Astrocyte (in vitro differentiated cells and primary cell): ENCODE measurements around the gene E2F1. TPM values are rescaled to one million over a fixed set of nuclear protein-coding genes. Genes with fewer than 3 reads are reported as not detected.

Experiments
- DNase-seq: peaks from one replicate; pipeline ENCODE4 v3.0.0-alpha.2; 2010; ENCODE audit warnings: low read depth
- FAIRE-seq: peaks from 2 replicates; lab custom pipeline; 2011; peaks lifted over from hg19 to GRCh38; lab: Jason Lieb, UNC
- H2AFZ ChIP-seq: 2 replicates; pipeline ENCODE4 v1.6.0; 2012; ENCODE audit warnings: low read depth, low read length, inconsistent platforms
- H3K27ac ChIP-seq: 2 replicates; pipeline ENCODE4 v1.5.1; 2011; ENCODE audit warnings: low read depth, low read length, inconsistent platforms
- H3K27me3 ChIP-seq: 2 replicates; pipeline ENCODE4 v1.6.0; 2011; ENCODE audit warnings: low read length, inconsistent platforms; ENCODE audit not compliant: insufficient read depth
- H3K36me3 ChIP-seq: 2 replicates; pipeline ENCODE4 v1.5.1; 2011; ENCODE audit warnings: low read length, inconsistent platforms; ENCODE audit not compliant: insufficient read depth
- H3K4me1 ChIP-seq: 2 replicates; pipeline ENCODE4 v1.5.1; 2011; ENCODE audit warnings: low read length, inconsistent platforms; ENCODE audit not compliant: insufficient read depth
- H3K4me2 ChIP-seq: 2 replicates; pipeline ENCODE4 v1.6.0; 2012; ENCODE audit warnings: low read length, inconsistent platforms
- H3K4me3 ChIP-seq: 2 replicates; pipeline ENCODE4 v1.5.1; 2011; ENCODE audit warnings: low read depth, mild to moderate bottlenecking, low read length, inconsistent platforms; ENCODE audit not compliant: insufficient read depth
- H3K79me2 ChIP-seq: 2 replicates; pipeline ENCODE4 v1.6.0; 2012; ENCODE audit warnings: mild to moderate bottlenecking, low read length, inconsistent platforms; ENCODE audit not compliant: insufficient read depth
- H3K9ac ChIP-seq: 2 replicates; pipeline ENCODE4 v1.6.0; 2012; ENCODE audit warnings: mild to moderate bottlenecking, low read length, inconsistent platforms
- H3K9me3 ChIP-seq: 2 replicates; pipeline ENCODE4 v1.5.1; 2012; ENCODE audit warnings: low read depth, mild to moderate bottlenecking, low read length, inconsistent platforms; ENCODE audit not compliant: insufficient read depth
- H4K20me1 ChIP-seq: 2 replicates; pipeline ENCODE4 v1.6.0; 2012; ENCODE audit warnings: low read length, inconsistent platforms; ENCODE audit not compliant: insufficient read depth
- H3K27ac Mint-ChIP-seq: one replicate; pipeline ENCODE4 v1.8.0; 2021; ENCODE audit warnings: mild to moderate bottlenecking, mixed read lengths; ENCODE audit not compliant: unreplicated experiment
- H3K27me3 Mint-ChIP-seq: one replicate; pipeline ENCODE4 v1.8.0; 2021; ENCODE audit warnings: low read depth, mixed read lengths; ENCODE audit not compliant: unreplicated experiment
- H3K36me3 Mint-ChIP-seq: one replicate; pipeline ENCODE4 v1.8.0; 2021; ENCODE audit warnings: low read depth, mixed read lengths; ENCODE audit not compliant: unreplicated experiment
- H3K4me1 Mint-ChIP-seq: one replicate; pipeline ENCODE4 v1.8.0; 2021; ENCODE audit warnings: low read depth, mixed read lengths; ENCODE audit not compliant: unreplicated experiment
- H3K4me3 Mint-ChIP-seq: one replicate; pipeline ENCODE4 v1.8.0; 2021; ENCODE audit warnings: mild to moderate bottlenecking, moderate library complexity, mixed read lengths; ENCODE audit not compliant: unreplicated experiment
- H3K9me3 Mint-ChIP-seq: one replicate; pipeline ENCODE4 v1.8.0; 2021; ENCODE audit warnings: mild to moderate bottlenecking, mixed read lengths; ENCODE audit not compliant: unreplicated experiment
- CTCF ChIP-seq: IDR thresholded peaks from 2 replicates; pipeline ENCODE4 v1.5.1; 2011; ENCODE audit warnings: low read depth, mild to moderate bottlenecking, inconsistent platforms, low read length, moderate library complexity; ENCODE audit not compliant: insufficient read depth
- EZH2 ChIP-seq: IDR thresholded peaks from 2 replicates; pipeline ENCODE4 v1.6.1; 2012; ENCODE audit warnings: mild to moderate bottlenecking, low read length, inconsistent platforms; ENCODE audit not compliant: insufficient read depth
- total RNA-seq: library from RNA; stranded (reverse); gene quantifications from 2 replicates; pipeline ENCODE4 v1.2.1, GENCODE V29; 2021

Gene E2F1
- total RNA-seq, 1 donor from 2014 or later: 2.3 TPM

GRCh38 chr20:33653900-33654596, 32.1 kb downstream of the E2F1 start:
- H3K4me2 ChIP-seq: no peak overlapping the region
- no peaks in the 10 kb centered on the region for H3K4me1 ChIP-seq
- no peaks in the 10 kb centered on the region for H3K9me3 ChIP-seq
- no peaks in the 10 kb centered on the region for H3K9me3 Mint-ChIP-seq
- no peaks in the 10 kb centered on the region for H3K36me3 Mint-ChIP-seq
- H3K27me3 ChIP-seq: peaks cover 2% of the 10 kb centered on the region
- H3K4me1 Mint-ChIP-seq: peaks cover 2% of the 10 kb centered on the region
- FAIRE-seq (no peak), DNase-seq (no peak)
- H3K4me3 ChIP-seq: no peak overlapping the region
- no peak overlapping the region for H3K9ac ChIP-seq
- H3K79me2 ChIP-seq: no peaks in the 10 kb centered on the region
- peaks cover 16% of the 10 kb centered on the region for H4K20me1 ChIP-seq
- H3K4me3 Mint-ChIP-seq: no peak overlapping the region
- H3K27ac ChIP-seq: no peak overlapping the region
- no peak overlapping the region for H2AFZ ChIP-seq
- TF ChIP-seq EZH2: no peak
- H3K27ac Mint-ChIP-seq: no peak overlapping the region
- H3K36me3 ChIP-seq: no peaks in the 10 kb centered on the region
- H3K27me3 Mint-ChIP-seq: peaks cover 3% of the 10 kb centered on the region

DNA sequence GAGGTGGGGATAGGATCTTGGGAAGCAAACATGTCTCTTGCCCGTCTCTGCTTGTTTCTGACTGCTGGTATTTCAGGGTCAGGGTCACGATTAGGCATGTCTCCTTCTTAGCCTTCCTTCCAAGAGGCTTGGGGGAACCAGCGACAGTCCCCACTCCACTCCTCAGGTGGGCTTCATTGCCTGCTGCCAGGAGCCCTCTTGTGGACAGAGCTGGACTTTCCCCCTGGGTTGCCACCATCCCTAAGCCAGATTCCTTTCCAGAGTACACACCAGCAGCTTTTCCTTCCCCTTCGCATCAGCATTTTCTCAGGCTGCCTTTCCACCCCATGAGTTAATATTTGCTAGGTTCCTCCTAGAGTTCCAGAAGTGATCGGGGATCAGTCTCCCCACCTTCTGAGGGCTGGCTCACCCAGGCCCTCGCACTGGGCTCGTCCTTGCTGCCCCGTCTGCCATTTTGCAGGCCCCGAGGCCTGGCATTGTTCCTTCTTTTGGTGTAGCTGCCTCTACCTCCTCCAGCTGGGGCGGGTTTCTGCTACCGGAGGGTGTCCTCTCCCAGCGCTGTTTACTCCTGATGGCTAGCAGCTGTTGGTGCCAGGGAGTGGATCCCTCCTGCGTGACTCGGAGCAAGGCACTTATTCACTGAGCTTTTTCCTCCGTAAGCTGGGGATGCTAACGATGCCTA, 32.8 kb downstream of the E2F1 start:
- H3K27ac ChIP-seq: no peak overlapping the region
- FAIRE-seq (no peak), DNase-seq (no peak)
- Mint-ChIP-seq H3K36me3 (no peaks in the 10 kb centered on the region), H3K4me1 (peaks cover 2% of the 10 kb centered on the region), H3K9me3 (no peaks in the 10 kb centered on the region), H3K4me3 (no peak overlapping the region), H3K27ac (no peak overlapping the region), H3K27me3 (peaks cover 3% of the 10 kb centered on the region)
- H3K9me3 ChIP-seq: no peaks in the 10 kb centered on the region
- H3K27me3 ChIP-seq: peaks cover 2% of the 10 kb centered on the region
- H3K4me1 ChIP-seq: peaks cover 6% of the 10 kb centered on the region
- no peak overlapping the region for H2AFZ ChIP-seq
- no peak overlapping the region for H3K9ac ChIP-seq
- no peaks in the 10 kb centered on the region for H3K36me3 ChIP-seq
- TF ChIP-seq EZH2 (no peak), CTCF (peak; percentile 78)
- no peak overlapping the region for H3K4me2 ChIP-seq
- H4K20me1 ChIP-seq: peaks cover 22% of the 10 kb centered on the region
- H3K4me3 ChIP-seq: no peak overlapping the region
- H3K79me2 ChIP-seq: no peaks in the 10 kb centered on the region

DNA sequence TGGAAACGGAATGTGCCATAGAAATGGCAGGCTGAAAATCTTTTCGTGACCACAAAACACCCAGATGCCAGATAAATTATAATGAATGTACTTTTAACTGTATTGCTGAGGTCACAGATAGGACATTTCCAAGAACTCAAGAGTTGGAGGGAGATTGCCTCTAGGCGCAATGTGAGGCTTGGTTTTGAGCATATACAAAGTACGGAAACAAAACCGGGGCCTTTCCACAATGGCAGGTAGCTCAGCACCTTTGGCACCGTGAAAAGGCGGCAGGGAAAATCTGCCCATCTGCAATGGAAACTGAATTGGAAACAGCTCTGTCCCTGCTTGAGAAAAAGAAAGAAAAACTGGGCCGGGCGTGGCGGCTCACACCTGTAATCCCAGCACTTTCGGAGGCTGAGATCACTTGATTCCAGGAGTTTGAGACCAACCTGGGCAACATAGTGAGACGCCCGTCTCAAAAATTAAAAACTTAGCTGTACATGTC, 34.6 kb downstream of the E2F1 start:
- no peak overlapping the region for H3K27ac ChIP-seq
- no peak overlapping the region for H3K9ac ChIP-seq
- no peak overlapping the region for H3K4me3 ChIP-seq
- no peaks in the 10 kb centered on the region for H3K79me2 ChIP-seq
- H4K20me1 ChIP-seq: peaks cover 37% of the 10 kb centered on the region
- no peak overlapping the region for H2AFZ ChIP-seq
- no peak overlapping the region for H3K4me2 ChIP-seq
- FAIRE-seq: no peak
- no peaks in the 10 kb centered on the region for H3K9me3 ChIP-seq
- H3K36me3 ChIP-seq: no peaks in the 10 kb centered on the region
- TF ChIP-seq CTCF (no peak), EZH2 (no peak)
- Mint-ChIP-seq H3K27ac (no peak overlapping the region), H3K4me3 (no peak overlapping the region), H3K9me3 (no peaks in the 10 kb centered on the region), H3K36me3 (no peaks in the 10 kb centered on the region), H3K4me1 (peaks cover 5% of the 10 kb centered on the region), H3K27me3 (peaks cover 3% of the 10 kb centered on the region)
- peaks cover 21% of the 10 kb centered on the region for H3K4me1 ChIP-seq
- H3K27me3 ChIP-seq: peaks cover 2% of the 10 kb centered on the region
- no peak for DNase-seq
